NCI-H748 (cell line): ENCODE data around the gene OAT.

Experiments
- DNase-seq: peaks from one replicate; lab custom pipeline; 2025; ENCODE audit not compliant: unreplicated experiment; lab: John Stamatoyannopoulos, UW

OAT gene

GRCh38 chr10:124418726-124419501, at the start of gene OAT:
Gene OAT, minus strand, starts transcription at chr10:124418923. Its CDS starts 6,752 bp downstream, at chr10:124412171.
- peak; percentile 96 for DNase-seq

- no peak for DNase-seq
Measured at GRCh38 chr10:124467165-124467564, 48.4 kb upstream of the OAT start.

GRCh38 chr10:124465777-124466488, 47.2 kb upstream of the OAT start:
- no peak for DNase-seq

- DNase-seq: no peak
Measured at GRCh38 chr10:124465003-124465776, 46.5 kb upstream of the OAT start.

- no peak for DNase-seq
Measured at GRCh38 chr10:124464028-124464965, 45.6 kb upstream of the OAT start.

- no peak for DNase-seq
Measured at GRCh38 chr10:124462348-124462695, 43.6 kb upstream of the OAT start.

- peak; percentile 82 for DNase-seq
Measured at GRCh38 chr10:124461642-124462347, 43.1 kb upstream of the OAT start, which contains the start of gene LHPP. Gene LHPP, plus strand, starts transcription at chr10:124461823. Its CDS starts 40 bp downstream, at chr10:124461863.

GRCh38 chr10:124460144-124460543, 41.4 kb upstream of the OAT start:
- DNase-seq: no peak

GRCh38 chr10:124459395-124459794, 40.7 kb upstream of the OAT start:
- no peak for DNase-seq

GRCh38 chr10:124458889-124459288, 40.2 kb upstream of the OAT start:
- DNase-seq: no peak

GRCh38 chr10:124458473-124458872, 39.8 kb upstream of the OAT start:
- DNase-seq: no peak

GRCh38 chr10:124455441-124455840, 36.7 kb upstream of the OAT start:
- DNase-seq: no peak

GRCh38 chr10:124453960-124454610, 35.4 kb upstream of the OAT start:
- no peak for DNase-seq

- DNase-seq: no peak
Measured at GRCh38 chr10:124451276-124451675, 32.6 kb upstream of the OAT start.

- peak; percentile 6 for DNase-seq
Measured at GRCh38 chr10:124450783-124451057, 32.0 kb upstream of the OAT start.

GRCh38 chr10:124450012-124450782, 31.5 kb upstream of the OAT start, which contains the start of gene NKX1-2:
Gene NKX1-2, minus strand, starts transcription at chr10:124450035. Its CDS starts 92 bp downstream, at chr10:124449943.
- peak; percentile 75 for DNase-seq

- peak; percentile 31 for DNase-seq
Measured at GRCh38 chr10:124449170-124450011, 30.7 kb upstream of the OAT start.

- no peak for DNase-seq
Measured at GRCh38 chr10:124448696-124449169, 30.0 kb upstream of the OAT start.
